ENCODE data around the gene GANAB. TPM values are rescaled to one million over a fixed set of nuclear protein-coding genes. Genes with fewer than 3 reads are reported as not detected.

GANAB gene
- total and polyA plus RNA-seq, 2 of the 13 experiments (the other 11 are each of a cell fraction or from before 2014, with no cell fraction given), result 99.5 to 234 TPM

DNA sequence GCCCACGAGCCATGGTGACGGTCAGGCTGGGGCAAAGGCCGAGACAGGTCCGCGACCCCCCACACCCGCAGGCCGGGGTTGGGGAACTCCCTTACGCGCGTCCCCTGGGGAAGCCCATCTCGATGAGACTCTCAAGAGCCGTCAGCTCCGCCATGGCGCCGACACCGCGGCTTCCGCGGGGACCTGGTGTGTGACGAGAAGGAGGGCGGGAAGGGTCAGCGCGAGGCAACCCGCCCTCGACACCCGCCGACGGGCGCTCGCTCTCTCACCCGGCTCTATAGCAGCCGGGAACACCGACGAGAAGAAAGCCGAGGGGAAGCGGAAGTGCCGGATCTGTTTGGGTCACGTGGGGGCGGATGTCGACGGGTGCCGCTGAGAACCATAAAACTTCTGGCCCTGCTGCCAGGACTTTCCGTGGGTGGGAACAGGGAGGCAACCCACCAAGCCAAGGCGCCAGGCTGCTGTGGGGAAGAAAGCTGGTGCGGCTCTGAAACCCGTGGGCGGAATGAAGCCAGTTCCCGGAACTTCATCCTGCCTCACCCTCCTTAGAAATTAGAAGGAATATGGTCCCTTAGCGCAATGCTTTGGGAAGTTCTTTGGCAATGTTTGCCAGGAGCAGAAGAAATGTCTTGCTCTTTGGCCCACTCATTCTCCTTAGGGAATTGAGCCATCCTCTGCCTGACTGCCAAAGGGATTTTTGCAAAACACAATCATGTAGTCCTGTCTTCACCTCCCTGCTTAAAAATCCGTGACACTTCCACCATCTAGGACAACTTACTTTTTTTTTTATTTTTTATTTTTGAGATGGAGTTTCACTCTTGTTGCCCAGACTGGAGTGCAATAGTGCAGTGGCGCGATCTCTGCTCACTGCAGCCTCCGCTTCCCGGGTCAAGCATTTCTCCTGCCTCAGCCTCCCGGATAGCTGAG lies 32.6 kb upstream of the GANAB start, which contains the start of gene UBXN1 (continued):
- TF ChIP-seq, protein P1, sequence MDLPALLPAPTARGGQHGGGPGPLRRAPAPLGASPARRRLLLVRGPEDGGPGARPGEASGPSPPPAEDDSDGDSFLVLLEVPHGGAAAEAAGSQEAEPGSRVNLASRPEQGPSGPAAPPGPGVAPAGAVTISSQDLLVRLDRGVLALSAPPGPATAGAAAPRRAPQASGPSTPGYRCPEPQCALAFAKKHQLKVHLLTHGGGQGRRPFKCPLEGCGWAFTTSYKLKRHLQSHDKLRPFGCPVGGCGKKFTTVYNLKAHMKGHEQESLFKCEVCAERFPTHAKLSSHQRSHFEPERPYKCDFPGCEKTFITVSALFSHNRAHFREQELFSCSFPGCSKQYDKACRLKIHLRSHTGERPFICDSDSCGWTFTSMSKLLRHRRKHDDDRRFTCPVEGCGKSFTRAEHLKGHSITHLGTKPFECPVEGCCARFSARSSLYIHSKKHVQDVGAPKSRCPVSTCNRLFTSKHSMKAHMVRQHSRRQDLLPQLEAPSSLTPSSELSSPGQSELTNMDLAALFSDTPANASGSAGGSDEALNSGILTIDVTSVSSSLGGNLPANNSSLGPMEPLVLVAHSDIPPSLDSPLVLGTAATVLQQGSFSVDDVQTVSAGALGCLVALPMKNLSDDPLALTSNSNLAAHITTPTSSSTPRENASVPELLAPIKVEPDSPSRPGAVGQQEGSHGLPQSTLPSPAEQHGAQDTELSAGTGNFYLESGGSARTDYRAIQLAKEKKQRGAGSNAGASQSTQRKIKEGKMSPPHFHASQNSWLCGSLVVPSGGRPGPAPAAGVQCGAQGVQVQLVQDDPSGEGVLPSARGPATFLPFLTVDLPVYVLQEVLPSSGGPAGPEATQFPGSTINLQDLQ (CRISPR knock-in tag; IDR thresholded peaks at IDR 0.05), result peak; percentile 29; the same call in 1 of the 2 replicates
- TF ChIP-seq NR1H2 (CRISPR knock-in tag; IDR thresholded peaks at IDR 0.05; ENCODE audit: borderline replicate concordance, low read depth), result no peak
- TF ChIP-seq SMAD1 (CRISPR knock-in tag; IDR thresholded peaks at IDR 0.05; ENCODE audit: borderline replicate concordance, low read depth), result no peak
- TF ChIP-seq ZNF343 (CRISPR knock-in tag; IDR thresholded peaks at IDR 0.05), result no peak
- peak; percentile 90 for TF ChIP-seq HIVEP1 (CRISPR knock-in tag; IDR thresholded peaks at IDR 0.05)
- TF ChIP-seq KLF13 (CRISPR knock-in tag; IDR thresholded peaks at IDR 0.05), result no peak
- TF ChIP-seq ADNP (CRISPR knock-in tag; IDR thresholded peaks at IDR 0.05), result no peak
- TF ChIP-seq ZNF878 (CRISPR knock-in tag; IDR thresholded peaks at IDR 0.05), result peak; percentile 72; the same call in 1 of the 2 replicates
- TF ChIP-seq, protein P2, sequence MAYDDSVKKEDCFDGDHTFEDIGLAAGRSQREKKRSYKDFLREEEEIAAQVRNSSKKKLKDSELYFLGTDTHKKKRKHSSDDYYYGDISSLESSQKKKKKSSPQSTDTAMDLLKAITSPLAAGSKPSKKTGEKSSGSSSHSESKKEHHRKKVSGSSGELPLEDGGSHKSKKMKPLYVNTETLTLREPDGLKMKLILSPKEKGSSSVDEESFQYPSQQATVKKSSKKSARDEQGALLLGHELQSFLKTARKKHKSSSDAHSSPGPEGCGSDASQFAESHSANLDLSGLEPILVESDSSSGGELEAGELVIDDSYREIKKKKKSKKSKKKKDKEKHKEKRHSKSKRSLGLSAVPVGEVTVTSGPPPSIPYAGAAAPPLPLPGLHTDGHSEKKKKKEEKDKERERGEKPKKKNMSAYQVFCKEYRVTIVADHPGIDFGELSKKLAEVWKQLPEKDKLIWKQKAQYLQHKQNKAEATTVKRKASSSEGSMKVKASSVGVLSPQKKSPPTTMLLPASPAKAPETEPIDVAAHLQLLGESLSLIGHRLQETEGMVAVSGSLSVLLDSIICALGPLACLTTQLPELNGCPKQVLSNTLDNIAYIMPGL (CRISPR knock-in tag; IDR thresholded peaks at IDR 0.05; ENCODE audit: borderline replicate concordance in 1 of 2, low read depth in 1 of 2), result peak; percentile 51 to 84; a peak in 3 of 4 replicates
- no peak for TF ChIP-seq KAT2B (IDR thresholded peaks at IDR 0.05; ENCODE audit: borderline replicate concordance, low read depth, low read length)
- TF ChIP-seq ZNF451 (CRISPR knock-in tag; IDR thresholded peaks at IDR 0.05), result no peak
- TF ChIP-seq ZNF367 (CRISPR knock-in tag; IDR thresholded peaks at IDR 0.05; ENCODE audit: borderline replicate concordance), result no peak
- TF ChIP-seq, protein P3, sequence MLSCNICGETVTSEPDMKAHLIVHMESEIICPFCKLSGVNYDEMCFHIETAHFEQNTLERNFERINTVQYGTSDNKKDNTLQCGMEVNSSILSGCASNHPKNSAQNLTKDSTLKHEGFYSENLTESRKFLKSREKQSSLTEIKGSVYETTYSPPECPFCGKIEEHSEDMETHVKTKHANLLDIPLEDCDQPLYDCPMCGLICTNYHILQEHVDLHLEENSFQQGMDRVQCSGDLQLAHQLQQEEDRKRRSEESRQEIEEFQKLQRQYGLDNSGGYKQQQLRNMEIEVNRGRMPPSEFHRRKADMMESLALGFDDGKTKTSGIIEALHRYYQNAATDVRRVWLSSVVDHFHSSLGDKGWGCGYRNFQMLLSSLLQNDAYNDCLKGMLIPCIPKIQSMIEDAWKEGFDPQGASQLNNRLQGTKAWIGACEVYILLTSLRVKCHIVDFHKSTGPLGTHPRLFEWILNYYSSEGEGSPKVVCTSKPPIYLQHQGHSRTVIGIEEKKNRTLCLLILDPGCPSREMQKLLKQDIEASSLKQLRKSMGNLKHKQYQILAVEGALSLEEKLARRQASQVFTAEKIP (CRISPR knock-in tag; IDR thresholded peaks at IDR 0.05; ENCODE audit: borderline replicate concordance), result no peak
- TF ChIP-seq ZFP36 (IDR thresholded peaks at IDR 0.05; ENCODE audit: borderline replicate concordance, low read depth, low read length, partially characterized antibody), result no peak
- TF ChIP-seq IKZF4 (CRISPR knock-in tag; IDR thresholded peaks at IDR 0.05; ENCODE audit: borderline replicate concordance, low read depth, not compliant biosample characterization), result peak; percentile 69
- TF ChIP-seq MBNL3 (CRISPR knock-in tag; conservative IDR thresholded peaks at IDR 0.05), result no peak
- peak; percentile 63; the same call in 1 of the 2 replicates for TF ChIP-seq PITX1 (CRISPR knock-in tag; IDR thresholded peaks at IDR 0.05)
- TF ChIP-seq ARNTL (CRISPR knock-in tag; IDR thresholded peaks at IDR 0.05), result no peak
- TF ChIP-seq NCOR1 (IDR thresholded peaks at IDR 0.05; ENCODE audit: borderline replicate concordance, low read length), result no peak
- TF ChIP-seq NCOA1 (CRISPR knock-in tag; IDR thresholded peaks at IDR 0.05), result no peak
- TF ChIP-seq, protein P4, sequence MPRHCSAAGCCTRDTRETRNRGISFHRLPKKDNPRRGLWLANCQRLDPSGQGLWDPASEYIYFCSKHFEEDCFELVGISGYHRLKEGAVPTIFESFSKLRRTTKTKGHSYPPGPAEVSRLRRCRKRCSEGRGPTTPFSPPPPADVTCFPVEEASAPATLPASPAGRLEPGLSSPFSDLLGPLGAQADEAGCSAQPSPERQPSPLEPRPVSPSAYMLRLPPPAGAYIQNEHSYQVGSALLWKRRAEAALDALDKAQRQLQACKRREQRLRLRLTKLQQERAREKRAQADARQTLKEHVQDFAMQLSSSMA (CRISPR knock-in tag; IDR thresholded peaks at IDR 0.05), result peak; percentile 79; the same call in 1 of the 2 replicates
- peak; percentile 82; the same call in 1 of the 2 replicates for TF ChIP-seq ZNF776 (CRISPR knock-in tag; IDR thresholded peaks at IDR 0.05)
